Ectodermal cell (in vitro differentiated cells): ENCODE results near the gene OSBPL9. TPM values are rescaled to one million over a fixed set of nuclear protein-coding genes. Genes with fewer than 3 reads are reported as not detected.

ENCODE experiments used
- H3K27ac ChIP-seq: 2 replicates; pipeline ENCODE4 v1.7.0; 2013; ENCODE audit warnings: mild to moderate bottlenecking, low read depth, low read length; ENCODE audit not compliant: insufficient read depth, poor library complexity, severe bottlenecking
- H3K27me3 ChIP-seq: 2 replicates; pipeline ENCODE4 v1.7.0; 2013; ENCODE audit warnings: mild to moderate bottlenecking, low read length; ENCODE audit not compliant: insufficient read depth, control insufficient read depth, poor library complexity, severe bottlenecking
- H3K36me3 ChIP-seq: one replicate; pipeline ENCODE4 v1.7.0; 2013; ENCODE audit warnings: low read length; ENCODE audit not compliant: control insufficient read depth, insufficient read depth
- H3K4me1 ChIP-seq: one replicate; pipeline ENCODE4 v1.7.0; 2013; ENCODE audit warnings: low read length; ENCODE audit not compliant: control insufficient read depth, insufficient read depth
- H3K4me3 ChIP-seq: 2 replicates; pipeline ENCODE4 v1.7.0; 2013; ENCODE audit warnings: low read depth, low read length, control low read depth; ENCODE audit not compliant: insufficient read depth
- H3K9me3 ChIP-seq: 2 replicates; pipeline ENCODE4 v1.7.0; 2013; ENCODE audit warnings: mild to moderate bottlenecking, low read length, moderate library complexity; ENCODE audit not compliant: control insufficient read depth
- WGBS, 2 experiments: methylation state at CpG; one replicate each; pipeline ENCODE4 v1.1.7; 2013; ENCODE audit warnings: missing lambda C conversion rate in 2 of 2; 5-methylcytosine and 5-hydroxymethylcytosine counted together
- polyA plus RNA-seq, 4 experiments: library from polyadenylated mRNA; stranded (reverse); fragments of 50-300 nt; gene quantifications; one replicate each; pipeline ENCODE4 v1.2.3, GENCODE V29; 2013

The OSBPL9 gene
- polyA plus RNA-seq (2013, experiment 1 of 4): 93.3 TPM
- polyA plus RNA-seq (2013, experiment 2 of 4): 102 TPM
- 91.3 TPM for polyA plus RNA-seq (2013, experiment 3 of 4)
- 103 TPM for polyA plus RNA-seq (2013, experiment 4 of 4)

GRCh38 chr1:51616903-51617708 lies at the start of gene OSBPL9:
TSS of gene OSBPL9 (plus strand) at chr1:51617092. CDS start at chr1:51617111, 19 bp downstream.
- no peaks in the 10 kb centered on the region for H3K36me3 ChIP-seq
- peaks cover 4% of the 10 kb centered on the region for H3K4me1 ChIP-seq
- peak within 1 kb of the TSS; percentile 96 for H3K4me3 ChIP-seq
- no peaks in the 10 kb centered on the region for H3K27me3 ChIP-seq
- WGBS, 2 experiments: 1% methylated on average over 45 of the region's 45 CpGs
- no peaks in the 10 kb centered on the region for H3K9me3 ChIP-seq
- peak within 1 kb of the TSS; percentile 90 for H3K27ac ChIP-seq

- no peaks in the 10 kb centered on the region for H3K9me3 ChIP-seq
- no peaks in the 10 kb centered on the region for H3K27me3 ChIP-seq
- H3K4me3 ChIP-seq: no peak overlapping the region
- H3K27ac ChIP-seq: no peak overlapping the region
- H3K36me3 ChIP-seq: no peaks in the 10 kb centered on the region
- H3K4me1 ChIP-seq: no peaks in the 10 kb centered on the region
Observed at GRCh38 chr1:51567653-51568052, 49.2 kb upstream of the OSBPL9 start.

- no peaks in the 10 kb centered on the region for H3K27me3 ChIP-seq
- no peaks in the 10 kb centered on the region for H3K4me1 ChIP-seq
- H3K36me3 ChIP-seq: no peaks in the 10 kb centered on the region
- WGBS, 2 experiments: 90 to 93% methylated on average over 7 of the region's 7 CpGs
- no peaks in the 10 kb centered on the region for H3K9me3 ChIP-seq
- no peak overlapping the region for H3K4me3 ChIP-seq
- no peak overlapping the region for H3K27ac ChIP-seq
Observed at GRCh38 chr1:51568231-51568935, 48.5 kb upstream of the OSBPL9 start.

GRCh38 chr1:51569284-51570062 lies 47.4 kb upstream of the OSBPL9 start:
- Histone ChIP-seq H3K27me3 (no peaks in the 10 kb centered on the region), H3K27ac (no peak overlapping the region)
- WGBS, 2 experiments: 80 to 82% methylated on average over 4 of the region's 4 CpGs

GRCh38 chr1:51570063-51570710 lies 46.7 kb upstream of the OSBPL9 start:
- WGBS, 2 experiments: 81 to 85% methylated on average over 4 of the region's 4 CpGs
- no peaks in the 10 kb centered on the region for H3K4me1 ChIP-seq

More at GRCh38 chr1:51569284-51570062, 47.4 kb upstream of the OSBPL9 start:
- Histone ChIP-seq H3K4me3 (no peak overlapping the region), H3K9me3 (no peaks in the 10 kb centered on the region), H3K4me1 (no peaks in the 10 kb centered on the region), H3K36me3 (no peaks in the 10 kb centered on the region)

GRCh38 chr1:51572365-51572764 lies 44.5 kb upstream of the OSBPL9 start:
- no peak overlapping the region for H3K4me3 ChIP-seq
- H3K9me3 ChIP-seq: no peaks in the 10 kb centered on the region
- no peak overlapping the region for H3K27ac ChIP-seq
- H3K36me3 ChIP-seq: no peaks in the 10 kb centered on the region
- no peaks in the 10 kb centered on the region for H3K4me1 ChIP-seq
- 93 to 97% methylated on average over 4 of the region's 4 CpGs for WGBS, 2 experiments
- no peaks in the 10 kb centered on the region for H3K27me3 ChIP-seq

More at GRCh38 chr1:51570063-51570710, 46.7 kb upstream of the OSBPL9 start:
- H3K9me3 ChIP-seq: no peaks in the 10 kb centered on the region
- H3K27ac ChIP-seq: no peak overlapping the region
- H3K36me3 ChIP-seq: no peaks in the 10 kb centered on the region
- H3K4me3 ChIP-seq: no peak overlapping the region
- H3K27me3 ChIP-seq: no peaks in the 10 kb centered on the region

- no peaks in the 10 kb centered on the region for H3K9me3 ChIP-seq
- H3K36me3 ChIP-seq: no peaks in the 10 kb centered on the region
- no peak overlapping the region for H3K4me3 ChIP-seq
- no peak overlapping the region for H3K27ac ChIP-seq
- H3K4me1 ChIP-seq: no peaks in the 10 kb centered on the region
- H3K27me3 ChIP-seq: no peaks in the 10 kb centered on the region
Observed at GRCh38 chr1:51574796-51575195, 42.1 kb upstream of the OSBPL9 start.

- Histone ChIP-seq H3K27me3 (no peaks in the 10 kb centered on the region), H3K36me3 (no peaks in the 10 kb centered on the region), H3K4me3 (no peak overlapping the region), H3K9me3 (no peaks in the 10 kb centered on the region), H3K4me1 (no peaks in the 10 kb centered on the region), H3K27ac (no peak overlapping the region)
- WGBS, 2 experiments: 90 to 93% methylated on average over 8 of the region's 8 CpGs
Observed at GRCh38 chr1:51575406-51576084, 41.3 kb upstream of the OSBPL9 start.

- Histone ChIP-seq H3K4me1 (no peaks in the 10 kb centered on the region), H3K27me3 (no peaks in the 10 kb centered on the region), H3K36me3 (no peaks in the 10 kb centered on the region), H3K9me3 (no peaks in the 10 kb centered on the region), H3K4me3 (no peak overlapping the region), H3K27ac (no peak overlapping the region)
- 84 to 87% methylated on average over 2 of the region's 2 CpGs for WGBS, 2 experiments
Observed at GRCh38 chr1:51576085-51576444, 40.8 kb upstream of the OSBPL9 start.
